Mesenteric fat pad (tissue), 1 donor: ENCODE measurements around the gene EGLN1. TPM values are rescaled to one million over a fixed set of nuclear protein-coding genes. Genes with fewer than 3 reads are reported as not detected.

ENCODE experiments used
- DNase-seq: peaks from one replicate; pipeline ENCODE4 v3.0.0-alpha.2; 2020; ENCODE audit warnings: low spot score
- total RNA-seq: library from RNA; stranded (reverse); fragmentation: NEBNext Ultra II Directional; extraction: Animal tissue kit (Norgen Biotek cat#: 25700); gene quantifications from one replicate; pipeline ENCODE4 v1.2.1, GENCODE V29; 2021
- donor health status: DM: yes; HTN: yes; CAD: no.

EGLN1 gene
- total RNA-seq, 1 donor from 2014 or later: 32.3 TPM

- no peak for DNase-seq
These were observed 20.6 kb downstream of the EGLN1 start for GRCh38 chr1:231401478-231401877.

DNA sequence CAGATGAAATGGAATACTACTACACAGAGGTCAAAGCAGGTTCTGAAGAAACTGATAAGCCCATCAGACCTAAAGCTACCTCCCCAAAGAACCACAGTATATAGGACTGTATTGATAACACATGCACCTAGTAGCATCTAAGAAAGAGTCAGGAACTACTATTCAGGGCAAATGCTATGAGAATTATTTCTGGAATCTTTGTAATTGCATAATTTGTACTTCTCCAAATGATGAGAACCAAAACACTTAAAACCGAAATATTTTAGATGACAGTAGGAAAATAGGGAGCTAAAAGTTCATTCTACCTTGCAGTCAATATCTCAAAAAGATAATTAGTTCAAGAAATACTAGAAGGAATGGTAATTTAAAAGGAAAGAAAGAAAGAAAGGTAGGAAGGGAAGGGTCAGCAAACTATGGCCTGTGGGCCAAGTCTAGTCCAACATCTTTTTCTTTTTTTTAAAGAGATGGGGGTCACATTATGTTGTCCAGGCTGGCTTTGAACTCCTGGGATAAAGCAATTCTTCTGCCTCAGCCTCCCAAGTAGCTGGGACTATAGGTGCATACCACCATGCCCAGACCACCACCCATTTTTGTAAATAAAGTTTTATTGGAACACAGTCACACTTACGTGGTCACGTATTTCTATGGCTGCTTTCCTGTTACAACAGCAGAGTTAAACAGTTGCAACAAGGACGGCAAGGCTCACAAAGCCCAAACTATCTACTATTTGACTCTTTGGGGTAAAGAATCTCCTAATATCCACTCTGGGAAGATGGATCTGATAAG lies 24.0 kb downstream of the EGLN1 start:
- no peak for DNase-seq

GRCh38 chr1:231396643-231397042 lies 25.4 kb downstream of the EGLN1 start:
- DNase-seq: no peak

GRCh38 chr1:231395998-231396390 lies 26.1 kb downstream of the EGLN1 start:
- DNase-seq: no peak

DNA sequence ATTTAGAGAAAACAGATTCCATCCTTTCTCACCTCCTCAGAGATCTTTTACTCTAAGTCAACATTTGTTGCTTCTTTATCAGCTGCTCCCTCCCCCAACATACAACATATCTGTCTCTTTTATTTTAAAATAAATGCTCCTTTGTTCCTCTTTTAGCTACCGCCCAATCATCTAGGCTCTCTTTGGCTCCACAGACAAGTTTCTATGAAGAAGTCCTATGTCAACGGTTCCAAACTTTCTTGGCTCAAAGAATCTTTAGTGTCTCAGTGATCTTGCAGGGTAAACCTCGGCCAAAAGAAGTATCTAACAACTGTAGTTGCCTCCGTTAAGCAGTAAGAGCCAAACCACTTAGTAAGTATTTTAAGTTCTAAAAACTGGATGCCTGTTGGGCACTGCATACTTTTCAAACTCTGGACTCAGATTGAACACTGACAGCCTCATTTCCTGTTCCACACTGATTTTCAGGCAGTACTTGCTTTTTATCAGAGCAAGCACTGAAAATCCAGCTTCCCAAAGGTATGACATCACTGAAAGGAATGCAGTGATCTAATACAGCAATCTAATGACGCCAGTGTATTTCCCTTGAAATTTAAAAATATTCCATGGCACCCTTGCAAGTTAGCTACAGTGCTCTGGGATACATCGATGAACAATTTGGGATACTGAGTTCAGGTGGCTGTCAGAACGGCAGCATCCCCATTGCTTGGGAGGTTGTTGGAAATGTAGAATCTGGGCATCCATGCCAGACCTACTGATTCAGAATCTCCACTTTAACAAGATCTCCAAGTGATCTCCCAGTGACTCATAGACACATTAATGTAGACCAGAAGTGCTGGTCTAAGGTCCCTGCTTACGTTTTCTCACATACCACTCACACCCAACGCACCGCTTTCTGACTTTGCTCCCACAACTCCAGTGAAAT lies 26.8 kb downstream of the EGLN1 start:
- DNase-seq: no peak

DNA sequence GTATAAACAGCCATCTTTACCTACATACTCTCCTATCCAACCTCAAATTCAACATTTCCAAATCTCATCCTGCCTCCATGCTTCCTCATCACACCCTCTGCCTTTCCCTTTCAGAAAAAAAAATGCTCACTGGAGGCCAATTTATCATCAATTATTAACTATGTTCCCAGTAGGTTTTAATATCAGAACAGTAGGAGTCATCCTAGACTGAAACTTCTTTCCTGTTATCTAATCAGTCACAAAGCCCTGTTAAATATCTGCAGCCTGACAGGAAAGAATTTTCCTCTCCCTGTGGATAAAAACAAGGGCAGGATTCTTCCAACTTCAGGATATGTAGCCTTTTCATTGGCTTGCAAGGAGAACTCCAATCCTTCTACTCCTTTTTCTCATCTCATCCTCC lies 28.4 kb downstream of the EGLN1 start:
- no peak for DNase-seq

DNA sequence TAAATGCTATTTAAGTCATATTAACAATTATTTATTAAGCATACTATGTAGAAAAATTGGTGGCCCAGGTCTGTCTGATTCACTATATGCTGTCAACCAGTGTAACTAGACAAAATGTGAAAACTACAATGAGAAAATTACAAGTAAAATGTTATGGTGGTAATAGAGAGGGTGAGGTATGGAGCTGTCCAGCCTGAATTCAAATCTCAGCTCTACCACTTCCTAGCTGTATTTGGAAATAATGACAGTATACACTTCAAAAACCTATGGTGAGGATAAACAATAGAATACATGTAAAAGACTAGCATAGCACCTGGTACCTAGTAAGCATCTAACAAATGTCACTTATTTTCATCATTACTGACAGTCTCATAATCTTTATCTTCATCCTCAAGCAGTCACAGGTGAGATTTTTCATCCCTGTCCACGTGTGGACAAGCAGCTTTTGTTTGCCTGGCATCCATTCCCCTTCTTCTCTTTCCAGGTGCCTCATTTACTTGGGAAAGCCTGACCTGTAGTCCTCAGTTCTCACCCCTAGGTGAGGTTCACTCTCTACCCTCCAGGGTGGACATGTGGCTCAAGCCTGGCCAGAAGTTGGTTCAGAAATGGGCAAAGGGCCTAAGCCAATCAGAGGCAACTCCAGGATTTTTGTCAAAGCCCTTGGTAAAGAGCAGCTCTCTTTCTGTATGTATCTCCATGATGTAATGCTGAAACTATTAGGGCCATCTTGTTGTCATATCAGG lies 29.5 kb downstream of the EGLN1 start:
- DNase-seq: no peak

GRCh38 chr1:231390071-231390470 lies 32.0 kb downstream of the EGLN1 start:
- DNase-seq: no peak

DNA sequence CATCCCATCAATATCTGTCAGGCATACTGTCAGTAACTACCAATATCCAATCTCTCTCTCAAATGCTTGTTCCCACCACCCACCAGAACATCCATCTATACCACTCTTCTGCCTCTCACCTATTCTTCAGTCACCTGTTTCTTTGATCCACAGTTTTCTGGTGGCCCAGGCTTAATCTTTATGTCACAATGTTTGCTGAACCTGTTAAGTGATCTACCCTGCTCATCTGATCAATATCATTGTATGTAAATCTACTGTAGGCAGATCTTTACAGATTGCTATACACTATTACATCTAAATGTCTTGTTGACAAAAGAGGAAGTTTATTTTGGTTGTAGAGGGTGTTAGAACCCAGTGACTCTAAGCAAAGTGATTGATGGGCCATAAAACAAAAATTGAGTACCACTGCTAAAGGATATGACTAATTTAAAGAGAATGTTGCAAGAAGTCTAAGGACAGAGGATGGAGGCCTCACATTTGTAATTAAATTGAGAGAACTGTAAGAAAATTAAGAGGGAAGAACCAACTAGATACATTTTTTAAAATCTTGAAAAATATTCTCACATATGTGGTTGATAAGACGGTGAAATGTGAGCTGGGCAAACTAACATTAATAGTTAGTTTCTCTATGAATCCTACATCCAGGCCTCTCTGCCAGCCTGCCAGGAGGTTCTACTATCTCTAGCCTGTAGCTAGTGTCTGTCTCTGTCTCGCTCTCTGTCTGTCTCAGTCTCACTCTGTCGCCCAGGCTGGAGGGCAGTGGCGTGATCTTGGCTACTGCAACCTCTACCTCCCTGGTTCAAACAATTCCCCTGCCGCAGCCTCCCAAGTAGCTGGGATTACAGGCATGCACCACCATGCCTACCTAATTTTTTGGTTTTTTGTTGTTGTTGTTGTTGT lies 34.1 kb downstream of the EGLN1 start:
- DNase-seq: no peak

DNA sequence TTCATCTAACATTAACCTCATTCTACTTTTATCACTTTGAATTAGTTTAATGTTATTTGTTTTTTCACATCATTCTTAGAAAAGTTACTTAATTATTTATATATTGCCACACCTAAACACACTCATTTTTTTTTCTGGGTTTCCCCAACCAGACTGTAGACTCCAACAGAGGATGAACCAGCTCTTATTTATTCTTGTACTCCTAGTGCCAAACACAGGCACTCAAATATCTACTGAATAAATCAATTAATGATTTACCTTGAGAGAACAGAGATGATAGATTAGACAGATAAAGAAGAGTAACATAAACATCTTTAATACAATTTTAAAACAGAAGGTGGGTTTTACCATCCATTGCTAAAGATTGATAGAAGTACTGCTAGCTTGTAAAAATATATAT lies 35.6 kb downstream of the EGLN1 start:
- DNase-seq: no peak

DNA sequence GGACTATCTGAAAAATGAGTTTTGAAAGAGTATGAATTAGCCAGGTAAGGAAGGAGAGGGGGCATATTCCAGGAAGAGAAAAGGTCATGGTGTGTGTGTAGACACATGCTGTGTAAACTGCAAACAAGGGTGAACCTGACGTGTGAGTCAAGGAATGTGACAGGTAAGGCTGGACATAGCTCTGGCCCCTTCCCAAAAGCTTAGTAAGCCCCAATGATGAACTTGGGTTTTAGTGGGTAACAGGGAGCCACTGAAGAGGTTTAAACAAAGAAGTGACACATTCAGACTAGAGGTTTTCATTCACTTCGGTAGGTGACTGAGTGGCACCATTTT lies 36.7 kb downstream of the EGLN1 start:
- no peak for DNase-seq

DNA sequence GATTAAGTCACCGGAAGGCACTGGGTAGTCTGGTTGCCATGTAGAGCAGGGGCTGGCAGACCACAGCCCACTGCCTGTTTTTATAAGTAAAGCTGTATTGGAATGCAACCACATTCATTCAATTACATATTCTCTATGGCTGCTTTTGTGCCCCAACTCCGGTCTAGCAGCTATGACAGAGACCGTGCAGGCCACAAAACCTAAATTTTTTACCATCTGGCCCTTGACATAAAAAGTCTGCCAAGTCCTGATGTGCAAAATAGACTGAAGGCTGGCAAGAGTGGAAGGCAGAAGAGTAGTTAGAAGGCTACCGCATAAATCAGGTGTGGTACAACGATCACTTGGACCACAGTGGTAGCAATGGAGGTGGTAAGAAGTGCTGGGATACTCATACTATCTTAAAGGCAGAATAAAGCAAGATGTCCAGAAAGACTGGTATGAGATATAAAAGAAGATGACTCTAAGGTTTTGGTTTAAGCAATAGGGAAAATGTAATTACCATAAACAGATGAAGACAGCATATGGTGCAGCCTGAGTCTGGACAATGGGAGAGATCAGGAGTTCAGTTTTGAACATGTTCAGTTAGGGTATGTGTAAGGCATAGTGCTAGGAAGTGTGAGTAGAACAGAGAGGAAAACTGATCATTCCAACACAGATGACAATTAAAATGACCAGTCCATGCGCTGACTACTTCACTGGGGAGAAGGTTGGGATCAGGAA lies 37.2 kb downstream of the EGLN1 start:
- DNase-seq: no peak

DNA sequence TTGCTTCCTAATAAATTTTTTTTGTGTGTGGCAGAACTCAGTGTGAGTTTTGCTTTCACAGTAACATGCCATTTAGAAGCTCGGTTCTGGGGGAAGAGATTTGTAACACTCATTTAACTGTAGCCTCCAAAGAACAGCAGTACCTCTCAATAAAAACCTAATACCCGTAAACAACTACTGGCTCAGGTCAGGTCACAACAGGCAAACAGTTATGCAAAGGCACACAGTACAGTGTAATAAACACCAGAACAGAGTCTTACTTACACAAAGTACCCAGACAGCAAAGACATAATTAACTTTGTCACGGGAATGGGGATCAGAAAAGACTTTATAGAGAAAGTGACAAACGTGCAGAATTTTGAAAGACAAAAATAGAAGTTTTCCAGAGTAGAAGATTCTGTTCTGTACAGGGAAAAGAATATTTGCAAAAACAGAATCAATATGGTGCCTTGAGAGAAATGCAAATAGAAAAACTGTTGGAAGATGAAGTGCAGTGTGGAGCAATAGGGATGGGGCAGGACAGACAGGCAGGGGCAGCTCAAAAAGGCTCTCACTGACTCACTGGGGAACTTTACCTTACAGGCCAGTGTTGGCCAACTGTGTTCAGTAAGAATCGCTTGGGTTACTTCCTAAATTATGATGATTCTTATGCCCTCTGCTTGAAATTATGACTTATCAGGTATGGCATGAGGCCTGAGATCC lies 38.8 kb downstream of the EGLN1 start:
- no peak for DNase-seq

DNA sequence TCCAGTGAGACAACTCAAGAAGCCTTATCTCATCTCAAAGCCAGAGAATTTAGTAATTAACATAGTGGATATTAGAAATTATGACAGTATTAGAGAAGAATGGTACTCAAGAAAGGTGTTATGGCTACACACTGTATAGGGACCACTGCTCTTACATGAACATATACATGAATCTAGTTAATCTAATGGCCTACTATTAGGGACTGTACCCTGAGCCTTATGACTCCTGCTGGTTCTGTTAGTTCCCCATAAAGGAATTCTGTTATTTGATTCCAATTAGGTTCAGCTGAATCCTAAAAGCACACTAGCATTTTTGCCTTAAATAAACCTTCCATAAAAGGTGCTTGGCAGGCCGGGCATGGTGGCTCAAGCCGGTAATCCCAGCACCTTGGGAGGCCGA lies 39.7 kb downstream of the EGLN1 start:
- no peak for DNase-seq

DNA sequence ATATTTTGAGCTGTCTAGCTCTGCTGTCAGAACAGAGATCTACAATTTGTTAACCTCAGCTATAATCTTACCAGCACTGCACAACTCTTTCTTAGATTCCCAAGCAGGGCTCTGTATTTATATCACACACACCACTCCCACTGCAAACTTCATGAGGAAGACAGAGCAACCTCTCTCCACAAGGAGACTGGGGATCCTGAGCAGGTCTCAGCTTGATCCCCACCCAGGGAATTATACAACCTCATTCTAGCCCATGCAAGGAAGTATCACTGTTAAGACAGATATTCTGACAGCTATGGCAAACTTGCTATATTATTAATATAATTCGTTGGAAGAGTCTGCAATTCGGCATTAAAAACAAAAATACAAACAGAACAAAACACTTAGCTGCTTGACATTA lies 40.4 kb downstream of the EGLN1 start:
- no peak for DNase-seq

DNA sequence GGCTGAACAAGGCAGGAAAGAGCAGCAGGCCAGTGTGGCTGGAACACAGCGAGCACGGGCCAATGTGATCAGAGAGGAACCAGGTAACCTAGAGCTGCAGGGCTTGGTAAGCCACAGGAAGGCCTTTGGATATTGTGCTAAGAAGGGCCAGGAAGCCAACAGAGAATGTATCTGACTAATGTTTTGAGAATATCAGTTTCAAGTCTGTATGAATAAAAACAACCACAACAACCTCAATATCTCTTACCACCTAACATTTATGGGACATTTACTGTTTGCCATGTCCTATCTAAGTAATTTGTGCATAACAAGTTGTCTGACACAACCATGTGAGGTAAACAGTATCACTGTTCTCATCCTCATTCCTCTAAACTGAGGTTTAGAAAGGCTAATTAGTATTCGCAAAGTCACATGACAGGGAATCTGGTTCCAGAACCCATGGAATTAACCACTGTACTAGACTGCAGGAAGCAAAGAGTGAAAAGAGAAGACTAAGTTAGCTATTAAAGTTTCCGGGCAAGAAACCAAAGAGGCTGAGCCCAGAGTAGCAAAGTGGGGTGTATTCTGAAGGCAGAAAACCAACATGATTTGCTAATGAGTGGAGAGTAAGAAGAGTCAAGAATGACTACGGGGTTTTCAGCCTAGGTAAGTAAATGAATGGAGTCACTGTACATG lies 45.1 kb downstream of the EGLN1 start:
- DNase-seq: no peak

DNA sequence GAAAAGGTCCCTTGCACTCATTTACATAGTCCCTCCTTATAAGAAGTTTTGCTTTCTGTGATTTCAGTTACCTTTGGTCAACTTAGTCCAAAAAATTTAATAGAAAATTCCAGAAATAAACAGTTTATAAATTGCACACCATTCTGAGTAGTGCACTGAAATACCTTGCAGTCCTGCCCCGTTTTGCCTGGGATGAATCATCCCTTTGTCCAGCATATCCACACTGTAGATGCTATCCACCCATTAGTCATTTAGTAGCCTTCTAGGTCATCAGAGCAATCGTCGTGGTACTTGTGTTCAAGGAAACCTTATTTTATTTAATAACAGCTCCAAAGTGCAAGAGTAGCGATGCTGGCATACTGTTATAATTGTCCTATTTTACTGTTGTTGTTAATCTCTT lies 46.0 kb downstream of the EGLN1 start:
- DNase-seq: no peak

GRCh38 chr1:231374394-231374793 lies 47.7 kb downstream of the EGLN1 start:
- no peak for DNase-seq

DNA sequence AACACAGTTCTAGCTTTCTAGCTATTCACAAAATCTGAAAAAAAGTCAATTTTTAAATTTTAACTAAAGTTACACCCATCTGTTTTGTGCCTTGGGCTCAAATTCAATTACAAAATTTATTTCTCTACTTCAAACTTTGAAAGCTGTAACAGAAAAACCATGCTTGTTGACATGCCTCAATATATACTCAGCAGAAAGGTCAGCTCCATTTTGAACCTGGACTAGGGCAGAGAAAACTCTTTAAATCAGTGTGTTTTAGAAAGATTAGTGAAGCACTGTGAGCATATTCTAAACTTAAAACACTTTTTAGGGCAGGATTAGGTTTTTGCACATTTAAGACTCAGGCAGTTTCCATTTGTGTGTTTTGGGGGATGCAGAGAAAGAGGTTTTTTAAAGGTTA lies 49.6 kb downstream of the EGLN1 start:
- no peak for DNase-seq
